ENCODE results near the gene MARVELD1.

Gene MARVELD1

DNA sequence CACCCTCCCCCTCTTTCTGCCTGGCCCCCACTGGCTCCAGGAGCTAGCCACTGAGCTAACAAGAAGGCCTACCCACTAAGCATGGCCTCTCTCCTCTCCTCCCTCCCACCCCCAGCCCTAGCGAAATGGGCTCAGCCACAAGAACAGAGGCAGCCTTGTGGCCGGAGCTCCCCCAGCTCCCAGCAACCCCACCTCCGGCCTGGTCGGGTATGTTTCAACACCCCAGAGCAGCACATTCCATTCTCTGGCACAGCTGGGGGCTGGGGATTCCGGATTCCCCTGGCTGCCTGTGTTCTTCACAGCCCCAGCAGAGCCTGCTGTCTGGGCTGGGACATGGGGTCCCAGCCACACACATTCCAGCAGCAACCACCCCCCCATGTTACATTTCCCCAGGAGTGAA is 49.3 kb downstream of the MARVELD1 start:
- no peak for TF ChIP-seq EZH2phosphoT487 (IDR thresholded peaks at IDR 0.05; ENCODE audit: low read depth)
- TF ChIP-seq, protein P1, sequence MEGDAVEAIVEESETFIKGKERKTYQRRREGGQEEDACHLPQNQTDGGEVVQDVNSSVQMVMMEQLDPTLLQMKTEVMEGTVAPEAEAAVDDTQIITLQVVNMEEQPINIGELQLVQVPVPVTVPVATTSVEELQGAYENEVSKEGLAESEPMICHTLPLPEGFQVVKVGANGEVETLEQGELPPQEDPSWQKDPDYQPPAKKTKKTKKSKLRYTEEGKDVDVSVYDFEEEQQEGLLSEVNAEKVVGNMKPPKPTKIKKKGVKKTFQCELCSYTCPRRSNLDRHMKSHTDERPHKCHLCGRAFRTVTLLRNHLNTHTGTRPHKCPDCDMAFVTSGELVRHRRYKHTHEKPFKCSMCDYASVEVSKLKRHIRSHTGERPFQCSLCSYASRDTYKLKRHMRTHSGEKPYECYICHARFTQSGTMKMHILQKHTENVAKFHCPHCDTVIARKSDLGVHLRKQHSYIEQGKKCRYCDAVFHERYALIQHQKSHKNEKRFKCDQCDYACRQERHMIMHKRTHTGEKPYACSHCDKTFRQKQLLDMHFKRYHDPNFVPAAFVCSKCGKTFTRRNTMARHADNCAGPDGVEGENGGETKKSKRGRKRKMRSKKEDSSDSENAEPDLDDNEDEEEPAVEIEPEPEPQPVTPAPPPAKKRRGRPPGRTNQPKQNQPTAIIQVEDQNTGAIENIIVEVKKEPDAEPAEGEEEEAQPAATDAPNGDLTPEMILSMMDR (IDR thresholded peaks at IDR 0.05; ENCODE audit: low read depth, low read length): no peak
- H3K36me3 ChIP-seq (replicated peaks; ENCODE audit: low read depth, low read length): peaks cover 6% of the 10 kb centered on the region
- no peaks in the 10 kb centered on the region for H3K27me3 ChIP-seq (ENCODE audit: low read depth, low read length)
- H3K4me2 ChIP-seq (ENCODE audit: low read length): no peak overlapping the region
- no peak overlapping the region for H2AFZ ChIP-seq (ENCODE audit: low read depth, low read length)
- H3K9ac ChIP-seq (ENCODE audit: low read length): no peak overlapping the region
- H3K79me2 ChIP-seq (ENCODE audit: low read length): no peaks in the 10 kb centered on the region
- H3K4me1 ChIP-seq (ENCODE audit: low read length): peaks cover 11% of the 10 kb centered on the region
- no peak overlapping the region for H3K4me3 ChIP-seq (ENCODE audit: low read length)
- no peak overlapping the region for H3K27ac ChIP-seq (ENCODE audit: low read length)
- H4K20me1 ChIP-seq (ENCODE audit: insufficient read depth, low read length): no peaks in the 10 kb centered on the region
- no peaks in the 10 kb centered on the region for H3K9me3 ChIP-seq (ENCODE audit: insufficient read depth, low read length)

DNA sequence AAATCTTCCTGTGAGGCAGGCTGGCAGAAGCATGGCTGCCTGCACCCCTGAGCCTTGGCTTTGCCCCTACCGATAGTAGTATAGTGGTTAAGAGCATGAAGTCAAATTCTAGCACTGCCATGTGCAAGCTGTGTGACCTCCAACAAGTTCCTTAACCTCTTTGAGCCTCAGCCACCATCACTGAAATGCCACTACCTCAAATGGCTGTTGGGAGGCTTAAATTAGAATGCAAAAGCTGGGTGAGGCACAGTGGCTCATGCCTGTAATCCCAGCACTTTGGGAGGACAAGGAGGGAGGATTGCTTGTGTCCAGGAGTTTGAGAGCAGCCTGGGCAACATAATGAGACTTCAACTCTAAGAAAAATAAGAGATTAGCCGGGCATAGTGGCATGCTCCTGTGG is 49.9 kb downstream of the MARVELD1 start:
- Histone ChIP-seq H3K4me2 (ENCODE audit: low read length) (no peak overlapping the region), H3K4me1 (ENCODE audit: low read length) (peaks cover 11% of the 10 kb centered on the region), H3K4me3 (ENCODE audit: low read length) (no peak overlapping the region), H3K27me3 (ENCODE audit: low read depth, low read length) (no peaks in the 10 kb centered on the region), H3K9ac (ENCODE audit: low read length) (no peak overlapping the region), H2AFZ (ENCODE audit: low read depth, low read length) (no peak overlapping the region), H4K20me1 (ENCODE audit: insufficient read depth, low read length) (no peaks in the 10 kb centered on the region), H3K36me3 (replicated peaks; ENCODE audit: low read depth, low read length) (peaks cover 6% of the 10 kb centered on the region), H3K27ac (ENCODE audit: low read length) (no peak overlapping the region), H3K9me3 (ENCODE audit: insufficient read depth, low read length) (no peaks in the 10 kb centered on the region), H3K79me2 (ENCODE audit: low read length) (no peaks in the 10 kb centered on the region)
- TF ChIP-seq EZH2phosphoT487 (IDR thresholded peaks at IDR 0.05; ENCODE audit: low read depth): no peak
- TF ChIP-seq, protein P1 (IDR thresholded peaks at IDR 0.05; ENCODE audit: low read depth, low read length): no peak

DNA sequence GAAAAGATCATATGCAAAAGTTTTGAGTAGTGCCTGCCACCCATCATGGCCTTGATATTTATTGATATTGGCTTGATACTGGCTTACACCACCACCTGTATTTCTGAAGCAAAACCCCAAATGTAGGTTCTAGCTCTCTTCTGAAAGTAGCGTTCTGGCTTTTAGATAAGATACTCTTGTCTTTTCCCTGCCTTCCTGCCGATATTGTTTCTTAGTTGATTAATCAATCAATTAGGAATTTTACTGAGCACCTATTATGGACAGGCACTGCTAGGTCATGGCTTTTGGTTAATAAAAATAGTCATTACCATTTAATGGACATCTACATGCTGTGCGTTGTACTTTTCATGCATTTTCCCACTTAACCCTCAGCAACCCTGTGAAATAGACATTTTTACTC is 50.4 kb downstream of the MARVELD1 start:
- H3K9me3 ChIP-seq (ENCODE audit: insufficient read depth, low read length): no peaks in the 10 kb centered on the region
- no peak overlapping the region for H3K27ac ChIP-seq (ENCODE audit: low read length)
- no peak overlapping the region for H3K4me3 ChIP-seq (ENCODE audit: low read length)
- TF ChIP-seq, protein P1 (IDR thresholded peaks at IDR 0.05; ENCODE audit: low read depth, low read length): no peak
- no peak for TF ChIP-seq EZH2phosphoT487 (IDR thresholded peaks at IDR 0.05; ENCODE audit: low read depth)
- H2AFZ ChIP-seq (ENCODE audit: low read depth, low read length): no peak overlapping the region
- no peaks in the 10 kb centered on the region for H3K27me3 ChIP-seq (ENCODE audit: low read depth, low read length)
- no peak overlapping the region for H3K9ac ChIP-seq (ENCODE audit: low read length)
- no peak overlapping the region for H3K4me2 ChIP-seq (ENCODE audit: low read length)
- H3K36me3 ChIP-seq (replicated peaks; ENCODE audit: low read depth, low read length): peaks cover 6% of the 10 kb centered on the region
- no peaks in the 10 kb centered on the region for H3K79me2 ChIP-seq (ENCODE audit: low read length)
- peaks cover 11% of the 10 kb centered on the region for H3K4me1 ChIP-seq (ENCODE audit: low read length)
- H4K20me1 ChIP-seq (ENCODE audit: insufficient read depth, low read length): no peaks in the 10 kb centered on the region

DNA sequence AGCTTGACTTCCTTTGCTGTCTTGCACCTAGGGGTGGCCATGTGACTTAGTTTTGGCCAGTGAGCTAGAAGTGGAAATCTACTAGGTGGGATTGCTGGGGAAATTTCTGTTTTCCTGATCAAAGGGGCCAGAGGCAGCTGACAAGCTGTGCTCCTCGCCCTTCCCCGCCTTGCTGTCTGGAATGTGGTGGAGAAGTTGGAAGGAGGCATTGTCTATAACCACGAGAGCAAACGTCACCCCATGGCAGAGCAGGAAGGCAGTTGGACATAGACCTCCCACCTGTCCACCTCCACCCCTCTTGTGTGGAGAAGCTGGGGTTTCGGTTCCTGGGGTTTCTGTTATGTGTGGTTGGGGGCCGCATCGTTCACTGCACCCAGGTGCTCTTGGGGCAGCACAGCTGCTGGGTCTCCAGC is 51.0 kb downstream of the MARVELD1 start:
- no peaks in the 10 kb centered on the region for H3K9me3 ChIP-seq (ENCODE audit: insufficient read depth, low read length)
- no peak overlapping the region for H2AFZ ChIP-seq (ENCODE audit: low read depth, low read length)
- H4K20me1 ChIP-seq (ENCODE audit: insufficient read depth, low read length): no peaks in the 10 kb centered on the region
- H3K4me3 ChIP-seq (ENCODE audit: low read length): no peak overlapping the region
- H3K4me2 ChIP-seq (ENCODE audit: low read length): no peak overlapping the region; the same call in 1 of the 2 replicates
- no peak for TF ChIP-seq EZH2phosphoT487 (IDR thresholded peaks at IDR 0.05; ENCODE audit: low read depth)
- TF ChIP-seq, protein P1 (IDR thresholded peaks at IDR 0.05; ENCODE audit: low read depth, low read length): no peak
- H3K36me3 ChIP-seq (replicated peaks; ENCODE audit: low read depth, low read length): peaks cover 6% of the 10 kb centered on the region
- no peaks in the 10 kb centered on the region for H3K79me2 ChIP-seq (ENCODE audit: low read length)
- no peak overlapping the region for H3K9ac ChIP-seq (ENCODE audit: low read length)
- no peak overlapping the region for H3K27ac ChIP-seq (ENCODE audit: low read length)
- H3K4me1 ChIP-seq (ENCODE audit: low read length): peaks cover 11% of the 10 kb centered on the region
- no peaks in the 10 kb centered on the region for H3K27me3 ChIP-seq (ENCODE audit: low read depth, low read length)
